ENCODE results near the gene RTP3.

Gene RTP3

GRCh38 chr3:46479021-46479420 lies 18.8 kb upstream of the RTP3 start:
- TF ChIP-seq, protein P1, sequence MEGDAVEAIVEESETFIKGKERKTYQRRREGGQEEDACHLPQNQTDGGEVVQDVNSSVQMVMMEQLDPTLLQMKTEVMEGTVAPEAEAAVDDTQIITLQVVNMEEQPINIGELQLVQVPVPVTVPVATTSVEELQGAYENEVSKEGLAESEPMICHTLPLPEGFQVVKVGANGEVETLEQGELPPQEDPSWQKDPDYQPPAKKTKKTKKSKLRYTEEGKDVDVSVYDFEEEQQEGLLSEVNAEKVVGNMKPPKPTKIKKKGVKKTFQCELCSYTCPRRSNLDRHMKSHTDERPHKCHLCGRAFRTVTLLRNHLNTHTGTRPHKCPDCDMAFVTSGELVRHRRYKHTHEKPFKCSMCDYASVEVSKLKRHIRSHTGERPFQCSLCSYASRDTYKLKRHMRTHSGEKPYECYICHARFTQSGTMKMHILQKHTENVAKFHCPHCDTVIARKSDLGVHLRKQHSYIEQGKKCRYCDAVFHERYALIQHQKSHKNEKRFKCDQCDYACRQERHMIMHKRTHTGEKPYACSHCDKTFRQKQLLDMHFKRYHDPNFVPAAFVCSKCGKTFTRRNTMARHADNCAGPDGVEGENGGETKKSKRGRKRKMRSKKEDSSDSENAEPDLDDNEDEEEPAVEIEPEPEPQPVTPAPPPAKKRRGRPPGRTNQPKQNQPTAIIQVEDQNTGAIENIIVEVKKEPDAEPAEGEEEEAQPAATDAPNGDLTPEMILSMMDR (IDR thresholded peaks at IDR 0.05; ENCODE audit: low read depth, low read length), result no peak
- DNase-seq (ENCODE audit: extremely low read depth, low read depth), result no peak

- no peak for DNase-seq (ENCODE audit: extremely low read depth, low read depth)
- TF ChIP-seq, protein P1 (IDR thresholded peaks at IDR 0.05; ENCODE audit: low read depth, low read length), result no peak
These were observed 18.1 kb upstream of the RTP3 start for GRCh38 chr3:46479696-46480095.

DNA sequence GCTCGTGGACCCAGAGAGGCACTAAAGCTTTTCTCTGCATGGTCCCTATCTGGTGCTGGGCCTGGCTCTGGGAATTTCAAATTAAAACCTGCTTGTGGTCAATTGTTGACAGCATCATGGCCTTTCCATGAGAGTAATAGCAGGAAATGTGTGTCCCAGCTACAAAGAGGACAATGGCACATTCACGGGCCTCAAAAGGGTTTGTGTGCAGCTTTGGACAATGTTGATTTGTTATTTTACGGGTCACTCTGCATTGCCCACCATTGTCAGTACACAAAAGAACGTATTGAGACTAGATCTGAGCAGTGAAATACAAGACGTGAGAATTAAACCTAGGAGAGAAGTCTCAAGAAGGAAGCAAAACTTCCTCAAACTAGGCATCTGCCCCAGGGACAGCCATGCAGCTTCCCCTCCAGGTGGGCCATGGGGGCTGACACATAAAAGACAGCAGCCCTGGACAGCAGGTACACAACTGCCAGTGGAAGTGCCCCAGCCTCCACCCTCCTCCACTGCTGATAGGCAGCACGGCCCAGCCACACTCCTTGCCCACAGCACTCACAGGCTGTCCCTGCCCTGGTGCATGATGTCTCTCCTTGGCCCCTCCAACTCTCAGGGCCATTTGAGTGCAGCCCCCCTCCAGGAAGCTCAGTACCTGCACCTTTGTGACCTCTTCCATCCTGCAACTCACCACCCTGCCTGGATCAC lies 17.1 kb upstream of the RTP3 start:
- DNase-seq (ENCODE audit: extremely low read depth, low read depth), result no peak
- TF ChIP-seq, protein P1 (IDR thresholded peaks at IDR 0.05; ENCODE audit: low read depth, low read length), result no peak

- TF ChIP-seq, protein P1 (IDR thresholded peaks at IDR 0.05; ENCODE audit: low read depth, low read length), result no peak
- no peak for DNase-seq (ENCODE audit: extremely low read depth, low read depth)
These were observed 16.1 kb upstream of the RTP3 start for GRCh38 chr3:46481636-46482035.

- peak; percentile 49 for DNase-seq (ENCODE audit: extremely low read depth, low read depth)
- TF ChIP-seq, protein P1 (IDR thresholded peaks at IDR 0.05; ENCODE audit: low read depth, low read length), result no peak
These were observed 15.0 kb upstream of the RTP3 start for GRCh38 chr3:46482632-46483350.

DNA sequence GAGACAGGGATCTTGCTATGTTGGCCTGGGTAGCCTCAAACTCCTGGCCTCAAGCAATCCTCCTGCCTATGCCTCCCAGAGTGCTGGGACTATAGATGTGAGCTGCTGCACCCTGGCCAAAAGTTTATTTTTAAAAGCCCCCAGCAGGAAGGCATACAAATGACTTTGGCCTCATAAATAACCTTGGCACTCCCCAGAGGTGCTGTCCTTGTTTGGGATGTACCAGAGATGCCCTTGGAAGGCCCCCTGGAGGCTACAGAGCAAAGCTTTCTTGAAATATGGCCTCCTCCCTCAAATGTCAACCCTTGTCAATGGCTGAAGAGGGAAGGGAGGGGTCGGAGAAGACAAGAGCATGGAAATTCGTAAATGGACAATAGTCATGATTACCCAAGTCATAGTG lies 14.0 kb upstream of the RTP3 start:
- TF ChIP-seq, protein P1 (IDR thresholded peaks at IDR 0.05; ENCODE audit: low read depth, low read length), result no peak
- DNase-seq (ENCODE audit: extremely low read depth, low read depth), result no peak

DNA sequence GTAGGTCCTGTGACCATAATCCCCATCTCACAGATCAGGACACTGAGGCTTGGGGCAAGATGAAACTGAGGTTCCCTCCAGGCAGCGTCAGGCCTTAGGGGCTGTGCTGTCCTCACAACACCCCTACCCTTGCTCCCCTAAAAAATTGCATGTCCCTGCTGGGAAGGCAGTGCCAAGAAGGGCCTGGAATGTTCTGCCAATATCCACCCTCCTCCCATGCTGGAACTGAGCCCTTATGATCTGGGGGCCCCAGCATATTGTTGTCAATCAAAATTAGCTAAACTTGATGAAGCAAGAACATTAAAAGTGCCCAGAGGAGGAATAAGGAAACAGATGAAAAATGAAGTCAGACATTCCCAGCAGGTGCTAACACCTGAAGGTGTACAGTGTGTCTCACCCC lies 13.4 kb upstream of the RTP3 start:
- DNase-seq (ENCODE audit: extremely low read depth, low read depth), result no peak
- TF ChIP-seq, protein P1 (IDR thresholded peaks at IDR 0.05; ENCODE audit: low read depth, low read length), result no peak
